ENCODE results near the gene SORCS2.

DNA sequence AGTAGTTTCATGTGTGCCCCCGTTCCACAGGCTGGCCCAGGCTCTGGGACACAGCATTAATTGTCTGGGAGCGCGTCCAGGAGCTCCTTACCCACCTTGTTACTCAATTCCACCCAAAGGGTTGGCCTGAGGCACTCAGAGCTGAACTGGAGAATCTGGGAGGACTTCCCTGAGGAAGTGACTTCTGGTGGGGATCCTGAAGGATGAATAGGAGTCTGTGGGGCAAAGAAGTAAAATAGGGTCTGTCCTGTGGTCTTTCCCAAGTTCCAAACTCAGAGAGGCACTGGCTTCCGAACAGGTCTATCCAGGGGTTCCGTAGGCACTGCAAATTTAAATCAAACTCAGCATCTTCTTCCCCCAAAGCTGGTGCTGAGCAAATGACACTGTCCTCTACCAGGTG, 543.1 kb downstream of the SORCS2 start:
- TF ChIP-seq, protein P1, sequence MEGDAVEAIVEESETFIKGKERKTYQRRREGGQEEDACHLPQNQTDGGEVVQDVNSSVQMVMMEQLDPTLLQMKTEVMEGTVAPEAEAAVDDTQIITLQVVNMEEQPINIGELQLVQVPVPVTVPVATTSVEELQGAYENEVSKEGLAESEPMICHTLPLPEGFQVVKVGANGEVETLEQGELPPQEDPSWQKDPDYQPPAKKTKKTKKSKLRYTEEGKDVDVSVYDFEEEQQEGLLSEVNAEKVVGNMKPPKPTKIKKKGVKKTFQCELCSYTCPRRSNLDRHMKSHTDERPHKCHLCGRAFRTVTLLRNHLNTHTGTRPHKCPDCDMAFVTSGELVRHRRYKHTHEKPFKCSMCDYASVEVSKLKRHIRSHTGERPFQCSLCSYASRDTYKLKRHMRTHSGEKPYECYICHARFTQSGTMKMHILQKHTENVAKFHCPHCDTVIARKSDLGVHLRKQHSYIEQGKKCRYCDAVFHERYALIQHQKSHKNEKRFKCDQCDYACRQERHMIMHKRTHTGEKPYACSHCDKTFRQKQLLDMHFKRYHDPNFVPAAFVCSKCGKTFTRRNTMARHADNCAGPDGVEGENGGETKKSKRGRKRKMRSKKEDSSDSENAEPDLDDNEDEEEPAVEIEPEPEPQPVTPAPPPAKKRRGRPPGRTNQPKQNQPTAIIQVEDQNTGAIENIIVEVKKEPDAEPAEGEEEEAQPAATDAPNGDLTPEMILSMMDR (IDR thresholded peaks at IDR 0.05), result no peak
- TF ChIP-seq POLR2A (IDR thresholded peaks at IDR 0.05), result no peak

Data from breast epithelium (tissue), 3 donors.